Glutamatergic neuron (in vitro differentiated cells): ENCODE data around the gene ENTREP3. TPM values are rescaled to one million over a fixed set of nuclear protein-coding genes. Genes with fewer than 3 reads are reported as not detected.

ENCODE experiments used
- DNase-seq: peaks from one replicate; pipeline ENCODE4 v3.0.0; 2022
- H3K27ac Mint-ChIP-seq: one replicate; pipeline ENCODE4 v1.8.0; 2020; ENCODE audit warnings: mild to moderate bottlenecking, mixed read lengths, inconsistent platforms; ENCODE audit not compliant: unreplicated experiment
- H3K27me3 Mint-ChIP-seq: one replicate; pipeline ENCODE4 v1.8.0; 2020; ENCODE audit warnings: mild to moderate bottlenecking, moderate library complexity, mixed read lengths, inconsistent platforms; ENCODE audit not compliant: unreplicated experiment
- H3K36me3 Mint-ChIP-seq: one replicate; pipeline ENCODE4 v1.8.0; 2020; ENCODE audit warnings: mild to moderate bottlenecking, mixed read lengths, inconsistent platforms; ENCODE audit not compliant: unreplicated experiment
- H3K4me1 Mint-ChIP-seq: one replicate; pipeline ENCODE4 v1.8.0; 2020; ENCODE audit warnings: mild to moderate bottlenecking, low read depth, mixed read lengths, inconsistent platforms; ENCODE audit not compliant: unreplicated experiment
- H3K4me3 Mint-ChIP-seq: one replicate; pipeline ENCODE4 v1.8.0; 2020; ENCODE audit warnings: mild to moderate bottlenecking, mixed read lengths, inconsistent platforms; ENCODE audit not compliant: unreplicated experiment
- H3K9me3 Mint-ChIP-seq: one replicate; pipeline ENCODE4 v1.8.0; 2020; ENCODE audit warnings: mild to moderate bottlenecking, moderate library complexity, mixed read lengths, inconsistent platforms; ENCODE audit not compliant: unreplicated experiment
- CTCF ChIP-seq: fragments of 200-600 bp; sonication (generic); IDR thresholded peaks from one replicate; pipeline ENCODE4 v1.5.0; 2021; ENCODE audit not compliant: partially characterized antibody, unreplicated experiment
- total RNA-seq: library from RNA; stranded (reverse); fragmentation: NEBNext Ultra II Directional; extraction: Animal tissue kit (Norgen Biotek cat#: 25700); gene quantifications from one replicate; pipeline ENCODE4 v1.2.1, GENCODE V29; 2021; ENCODE audit not compliant: unreplicated experiment

Gene ENTREP3
- total RNA-seq, 1 donor from 2014 or later, result 51.2 TPM

DNA sequence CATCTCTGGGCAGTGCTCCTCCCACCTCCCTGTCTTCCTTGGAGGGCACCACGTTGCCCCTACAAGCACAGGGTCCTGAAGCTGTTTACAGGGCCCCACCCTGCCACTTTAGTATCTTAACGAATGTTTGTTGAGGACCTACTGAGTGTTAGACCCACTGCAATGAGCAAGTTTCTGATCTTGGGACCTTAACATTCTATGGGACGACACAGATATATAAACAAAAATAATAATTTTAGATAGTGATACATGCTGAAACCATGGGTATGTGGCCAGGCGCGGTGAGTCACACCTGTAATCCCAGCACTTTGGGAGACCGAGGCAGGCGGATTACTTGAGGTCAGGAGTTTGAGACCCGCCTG is 10.1 kb downstream of the ENTREP3 start:
- TF ChIP-seq CTCF, result no peak

GRCh38 chr1:155244368-155245162 is 10.7 kb downstream of the ENTREP3 start:
- H3K9me3 Mint-ChIP-seq, result peaks cover 15% of the 10 kb centered on the region
- H3K4me1 Mint-ChIP-seq, result peaks cover 14% of the 10 kb centered on the region
- peak; percentile 28 for TF ChIP-seq CTCF
- H3K4me3 Mint-ChIP-seq, result peak overlapping the region; percentile 84
- H3K27me3 Mint-ChIP-seq, result peaks cover 13% of the 10 kb centered on the region
- H3K36me3 Mint-ChIP-seq, result peaks cover 7% of the 10 kb centered on the region
- H3K27ac Mint-ChIP-seq, result peak overlapping the region; percentile 87
- DNase-seq, result peak; percentile 98

More for the DNA sequence above, 10.1 kb downstream of the ENTREP3 start:
- Mint-ChIP-seq H3K9me3 (peaks cover 15% of the 10 kb centered on the region), H3K4me3 (peak overlapping the region; percentile 84), H3K4me1 (peaks cover 14% of the 10 kb centered on the region), H3K36me3 (peaks cover 7% of the 10 kb centered on the region), H3K27ac (peak overlapping the region; percentile 87), H3K27me3 (peaks cover 13% of the 10 kb centered on the region)
- no peak for DNase-seq

DNA sequence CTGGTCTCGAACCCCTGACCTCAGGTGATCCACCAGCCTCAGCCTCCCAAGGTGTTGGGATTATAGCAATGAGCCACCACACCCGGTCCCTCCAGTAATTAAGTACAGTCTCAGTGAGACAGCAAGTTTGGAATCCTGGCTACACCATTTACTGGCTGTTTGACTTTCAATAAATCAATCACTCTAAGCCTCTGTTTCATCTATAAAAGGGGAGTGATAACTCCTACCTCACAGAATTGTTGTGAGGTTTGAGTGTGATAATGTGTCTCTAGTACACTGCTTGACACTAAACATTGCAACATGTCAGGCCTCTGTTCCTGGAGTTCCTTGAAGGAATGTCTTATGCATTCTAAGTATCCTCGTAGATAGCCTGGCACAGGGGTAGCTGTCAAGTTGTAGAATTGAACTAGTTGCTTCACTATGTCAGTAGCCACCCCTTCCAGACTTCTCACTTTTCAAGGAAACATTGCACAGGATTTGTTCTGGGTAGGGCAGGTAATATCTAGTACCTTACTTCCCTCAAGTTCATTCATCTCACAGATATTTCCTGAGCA is 12.4 kb downstream of the ENTREP3 start:
- Mint-ChIP-seq H3K36me3 (peaks cover 7% of the 10 kb centered on the region), H3K4me3 (peak overlapping the region; percentile 84), H3K27ac (peak overlapping the region; percentile 87), H3K9me3 (peaks cover 15% of the 10 kb centered on the region), H3K27me3 (peaks cover 13% of the 10 kb centered on the region), H3K4me1 (peaks cover 14% of the 10 kb centered on the region)
- no peak for DNase-seq
- TF ChIP-seq CTCF, result no peak

GRCh38 chr1:155241841-155242264 is 13.4 kb downstream of the ENTREP3 start:
- Mint-ChIP-seq H3K9me3 (peaks cover 11% of the 10 kb centered on the region), H3K4me1 (peaks cover 14% of the 10 kb centered on the region), H3K4me3 (peak overlapping the region; percentile 86), H3K27me3 (peaks cover 13% of the 10 kb centered on the region), H3K36me3 (peaks cover 7% of the 10 kb centered on the region), H3K27ac (peak overlapping the region; percentile 81)
- TF ChIP-seq CTCF, result no peak
- no peak for DNase-seq
